H1 (cell line): ENCODE results near the gene SPACDR. TPM values are rescaled to one million over a fixed set of nuclear protein-coding genes. Genes with fewer than 3 reads are reported as not detected.

Experiments
- ASH2L ChIP-seq: fragments of 200-600, 300-600 bp; sonication (generic); IDR thresholded peaks from one replicate; pipeline ENCODE4 v1.7.1; 2017; ENCODE audit warnings: low read length
- CBX8 ChIP-seq: fragments of 300-800, 300-1000 bp; sonication (generic); IDR thresholded peaks from 2 replicates; pipeline ENCODE4 v1.7.1; 2016; ENCODE audit warnings: low read depth, low read length, borderline replicate concordance
- CHD2 ChIP-seq: IDR thresholded peaks from 2 replicates; pipeline ENCODE4 v1.6.1; 2012; ENCODE audit warnings: low read length, improper control_type of control experiment
- CREB1 ChIP-seq: IDR thresholded peaks from 2 replicates; pipeline ENCODE4 v1.6.1; 2012; ENCODE audit warnings: inconsistent platforms
- FOSL1 ChIP-seq: IDR thresholded peaks from 2 replicates; pipeline ENCODE4 v1.6.1; 2011; ENCODE audit warnings: mild to moderate bottlenecking, low read depth, low read length, moderate library complexity; ENCODE audit not compliant: insufficient read depth
- HDAC2 ChIP-seq, 2 experiments: fragments of 300-600 bp in 1 of 2; sonication (generic) in 1 of 2; IDR thresholded peaks; 2 replicates each; pipeline ENCODE4 v1.6.1; 2011 to 2012; ENCODE audit warnings: low read depth in 2 of 2, low read length in 2 of 2, mild to moderate bottlenecking in 2 of 2, moderate library complexity in 2 of 2, borderline replicate concordance in 1 of 2, inconsistent platforms in 1 of 2
- KDM1A ChIP-seq: fragments of 200-600, 300-600 bp; sonication (generic); IDR thresholded peaks from 2 replicates; pipeline ENCODE4 v1.7.1; 2016; ENCODE audit warnings: mild to moderate bottlenecking, low read length, borderline replicate concordance
- MAFK ChIP-seq: IDR thresholded peaks from 2 replicates; pipeline ENCODE4 v1.6.1; 2012; ENCODE audit warnings: low read depth, mild to moderate bottlenecking, improper control_type of control experiment, low read length
- NANOG ChIP-seq: IDR thresholded peaks from 2 replicates; pipeline ENCODE4 v1.6.1; 2011; ENCODE audit warnings: low read length, low read depth, mild to moderate bottlenecking, inconsistent platforms; ENCODE audit not compliant: insufficient read depth, poor library complexity, severe bottlenecking
- NRF1 ChIP-seq: IDR thresholded peaks from 2 replicates; pipeline ENCODE4 v1.6.1; 2011; ENCODE audit warnings: mild to moderate bottlenecking, low read depth, low read length, improper control_type of control experiment
- POLR2A ChIP-seq, 2 experiments: IDR thresholded peaks; 1 replicate in 1 of 2; 2 replicates in 1 of 2; pipeline ENCODE4 v1.6.1; 2011; ENCODE audit warnings: low read depth in 2 of 2, low read length in 2 of 2, mild to moderate bottlenecking in 2 of 2; ENCODE audit errors: control extremely low read depth in 1 of 2
- POLR2AphosphoS5 ChIP-seq: IDR thresholded peaks from 2 replicates; pipeline ENCODE4 v1.6.1; 2011; ENCODE audit warnings: low read depth, low read length
- RAD21 ChIP-seq, 2 experiments: IDR thresholded peaks in 1 of 2; conservative IDR thresholded peaks in 1 of 2; 2 replicates each; pipeline ENCODE4 v1.6.1; 2011; ENCODE audit warnings: low read depth in 2 of 2, low read length in 2 of 2, improper control_type of control experiment in 1 of 2, inconsistent platforms in 1 of 2, mild to moderate bottlenecking in 1 of 2, moderate library complexity in 1 of 2
- RXRA ChIP-seq: IDR thresholded peaks from 2 replicates; pipeline ENCODE4 v1.6.1; 2011; ENCODE audit warnings: low read depth, mild to moderate bottlenecking, low read length, moderate library complexity; ENCODE audit not compliant: insufficient read depth
- SIRT6 ChIP-seq: IDR thresholded peaks from one replicate; pipeline ENCODE4 v1.7.1; 2012; ENCODE audit warnings: low read length, inconsistent platforms
- SIX5 ChIP-seq: IDR thresholded peaks from 2 replicates; pipeline ENCODE4 v1.6.1; 2011; ENCODE audit warnings: mild to moderate bottlenecking, low read depth, low read length
- SP1 ChIP-seq: IDR thresholded peaks from 2 replicates; pipeline ENCODE4 v1.6.1; 2011; ENCODE audit warnings: low read depth, low read length
- SP4 ChIP-seq: IDR thresholded peaks from 2 replicates; pipeline ENCODE4 v1.6.1; 2012; ENCODE audit warnings: low read length, inconsistent platforms
- SRF ChIP-seq: IDR thresholded peaks from 2 replicates; pipeline ENCODE4 v1.6.1; 2011; ENCODE audit warnings: mild to moderate bottlenecking, low read depth, low read length, moderate library complexity
- TBP ChIP-seq: IDR thresholded peaks from 2 replicates; pipeline ENCODE4 v1.6.1; 2011; ENCODE audit warnings: low read depth, low read length, improper control_type of control experiment
- TCF12 ChIP-seq: IDR thresholded peaks from 2 replicates; pipeline ENCODE4 v1.6.1; 2011; ENCODE audit warnings: low read depth, mild to moderate bottlenecking, low read length
- TEAD4 ChIP-seq: IDR thresholded peaks from 2 replicates; pipeline ENCODE4 v1.6.1; 2012; ENCODE audit warnings: low read depth, low read length, inconsistent platforms, mixed read lengths
- polyA plus RNA-seq, 7 experiments: library from polyadenylated mRNA; depleted of rRNA in 3 of 7; stranded (reverse) in 5 of 7; unstranded in 2 of 7; fragments of >200 nt in 5 of 7; fragments of 200-250 nt in 2 of 7; gene quantifications; 1 replicate in 5 of 7; 2 replicates in 1 of 7; 4 replicates in 1 of 7; pipeline versions ENCODE4 v1.2.1 to v1.2.3, GENCODE V29; 2011 to 2013; ENCODE audit warnings: missing spikeins in 2 of 7, mixed read lengths in 2 of 7
- total RNA-seq: library from RNA; stranded (reverse); fragmentation: NEBNext Ultra II Directional; extraction: Animal tissue kit (Norgen Biotek cat#: 25700); gene quantifications from 2 replicates; pipeline ENCODE4 v1.2.1, GENCODE V29; 2021
- TF ChIP-seq, protein P1 (sequence below): IDR thresholded peaks from 2 replicates; pipeline ENCODE4 v1.6.1; 2011; ENCODE audit warnings: low read length, improper control_type of control experiment
- TF ChIP-seq, protein P2 (sequence below): IDR thresholded peaks from 2 replicates; pipeline ENCODE4 v1.6.1; 2012; ENCODE audit warnings: inconsistent platforms

SPACDR gene
- total and polyA plus RNA-seq, 2 of the 8 experiments (the other 6 are each of a cell fraction or from before 2014, with no cell fraction given), result 0.26 TPM; not detected in 1

DNA sequence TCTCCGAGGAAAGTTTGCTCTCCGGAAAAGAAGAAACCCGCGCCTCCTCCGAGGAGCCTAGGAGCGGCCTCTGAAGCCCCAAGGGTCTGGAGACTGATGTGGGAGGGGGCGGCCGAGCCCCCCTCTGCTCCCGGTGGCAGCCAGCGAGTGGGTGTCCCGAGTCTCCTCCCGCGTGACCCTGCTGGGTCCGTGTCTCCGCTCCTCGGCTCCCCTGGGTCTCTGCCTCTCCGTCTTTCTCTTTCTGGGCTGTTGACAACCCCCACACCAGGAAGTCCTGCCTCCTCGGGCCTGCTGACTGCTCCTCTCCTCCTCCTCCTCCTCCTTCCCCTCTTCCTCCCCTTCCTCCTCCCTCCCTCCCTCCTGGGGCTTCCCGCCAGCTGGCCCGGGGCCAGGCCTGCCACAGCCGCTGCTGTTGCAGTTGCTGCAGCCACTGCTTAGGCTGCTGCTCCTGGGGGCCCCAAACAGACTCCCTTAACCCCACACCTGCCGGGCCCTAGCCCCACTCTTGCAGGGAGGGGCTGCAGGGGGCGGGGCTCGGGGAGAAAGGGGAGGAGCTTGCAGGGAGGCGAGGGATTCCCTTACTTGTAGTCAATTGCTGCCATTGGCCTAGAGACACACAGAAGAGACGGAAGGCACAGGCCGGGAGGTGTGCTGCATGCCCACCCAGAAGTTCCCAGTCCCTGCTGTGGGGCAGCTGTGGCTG is 15.0 kb upstream of the SPACDR start, which contains the start of gene TSC22D4 (continued):
- TF ChIP-seq RAD21 (IDR thresholded peaks at IDR 0.05 in 1 of 2, conservative IDR thresholded peaks at IDR 0.05 in 1 of 2; ENCODE audit: low read depth in 2 of 2, low read length in 2 of 2) (peak in 1 of 2 experiments; percentile 15; a peak in 1 of 4 replicates), FOSL1 (no peak), SIX5 (no peak), CHD2 (0 out of 2 replicates have a peak, but pooled peaks have one; percentile 31), SP4 (peak; percentile 66; the same call in 1 of the 2 replicates), TBP (peak; percentile 63; the same call in 1 of the 2 replicates), POLR2A (IDR thresholded peaks at IDR 0.05; ENCODE audit: control extremely low read depth in 1 of 2, low read depth in 2 of 2, low read length in 2 of 2) (no peak; a peak in 1 of 3 replicates), RXRA (no peak), ASH2L (no peak), TCF12 (0 out of 2 replicates have a peak, but pooled peaks have one; percentile 59), CREB1 (no peak), HDAC2 (IDR thresholded peaks at IDR 0.05; ENCODE audit: borderline replicate concordance in 1 of 2, low read depth in 2 of 2, low read length in 2 of 2) (peak in 1 of 2 experiments; percentile 97; a peak in 2 of 4 replicates), NANOG (no peak), CBX8 (no peak), MAFK (no peak), POLR2AphosphoS5 (peak; percentile 67; the same call in 1 of the 2 replicates), SIRT6 (no peak), NRF1 (no peak), SRF (peak; percentile 38; the same call in 1 of the 2 replicates), SP1 (peak; percentile 59; the same call in 1 of the 2 replicates), KDM1A (no peak), TEAD4 (no peak)
- TF ChIP-seq, protein P1, sequence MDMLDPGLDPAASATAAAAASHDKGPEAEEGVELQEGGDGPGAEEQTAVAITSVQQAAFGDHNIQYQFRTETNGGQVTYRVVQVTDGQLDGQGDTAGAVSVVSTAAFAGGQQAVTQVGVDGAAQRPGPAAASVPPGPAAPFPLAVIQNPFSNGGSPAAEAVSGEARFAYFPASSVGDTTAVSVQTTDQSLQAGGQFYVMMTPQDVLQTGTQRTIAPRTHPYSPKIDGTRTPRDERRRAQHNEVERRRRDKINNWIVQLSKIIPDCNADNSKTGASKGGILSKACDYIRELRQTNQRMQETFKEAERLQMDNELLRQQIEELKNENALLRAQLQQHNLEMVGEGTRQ, result 0 out of 2 replicates have a peak, but pooled peaks have one; percentile 2
- TF ChIP-seq, protein P2, sequence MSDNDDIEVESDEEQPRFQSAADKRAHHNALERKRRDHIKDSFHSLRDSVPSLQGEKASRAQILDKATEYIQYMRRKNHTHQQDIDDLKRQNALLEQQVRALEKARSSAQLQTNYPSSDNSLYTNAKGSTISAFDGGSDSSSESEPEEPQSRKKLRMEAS, result 0 out of 2 replicates have a peak, but pooled peaks have one; percentile 34
